HepG2 (cell line): ENCODE measurements around the gene SYVN1. TPM values are rescaled to one million over a fixed set of nuclear protein-coding genes. Genes with fewer than 3 reads are reported as not detected.

Experiments used
- ATF1 ChIP-seq: IDR thresholded peaks from 2 replicates; pipeline ENCODE4 v1.6.1; 2016; ENCODE audit warnings: mild to moderate bottlenecking, control low read depth
- HNRNPH1 ChIP-seq: fragments of 200-400 bp; formaldehyde crosslinking; optimal IDR thresholded peaks from 2 replicates; pipeline ENCODE3; 2017; ENCODE audit warnings: mild to moderate bottlenecking, low read depth, low read length
- HNRNPL ChIP-seq: fragments of 200-400 bp; formaldehyde crosslinking; IDR thresholded peaks from 2 replicates; pipeline ENCODE4 v1.6.1; 2017; ENCODE audit warnings: mild to moderate bottlenecking, low read depth, low read length
- KMT2B ChIP-seq: IDR thresholded peaks from 2 replicates; pipeline ENCODE4 v1.6.1; 2016; ENCODE audit warnings: missing genetic modification reagents, missing compliant biosample characterization
- PPARG ChIP-seq: conservative IDR thresholded peaks from 2 replicates; pipeline ENCODE4 v1.6.1; 2016; ENCODE audit warnings: missing biosample characterization, missing genetic modification reagents
- SATB2 ChIP-seq: sonication (generic); formaldehyde crosslinking; IDR thresholded peaks from 2 replicates; pipeline ENCODE4 v1.5.0; 2020; ENCODE audit warnings: missing genetic modification reagents
- SMAD1 ChIP-seq: sonication (generic); formaldehyde crosslinking; IDR thresholded peaks from 2 replicates; pipeline ENCODE4 v1.4.0; 2020; ENCODE audit warnings: missing genetic modification reagents, low read depth, mild to moderate bottlenecking, borderline replicate concordance
- SMAD3 ChIP-seq: sonication (generic); formaldehyde crosslinking; IDR thresholded peaks from 2 replicates; pipeline ENCODE4 v1.4.0; 2020; ENCODE audit warnings: missing genetic modification reagents
- SSRP1 ChIP-seq: IDR thresholded peaks from 2 replicates; pipeline ENCODE4 v1.6.1; 2016; ENCODE audit warnings: control low read depth
- ZNF224 ChIP-seq: sonication (generic); formaldehyde crosslinking; IDR thresholded peaks from 2 replicates; pipeline ENCODE4 v1.5.0; 2020; ENCODE audit warnings: mild to moderate bottlenecking, missing genetic modification reagents
- ZNF761 ChIP-seq: sonication (generic); formaldehyde crosslinking; conservative IDR thresholded peaks from 2 replicates; pipeline ENCODE4 v1.4.0; 2020; ENCODE audit warnings: mild to moderate bottlenecking, missing genetic modification reagents
- ZNF780A ChIP-seq: sonication (generic); formaldehyde crosslinking; IDR thresholded peaks from 2 replicates; pipeline ENCODE4 v1.8.0; 2022; ENCODE audit warnings: mild to moderate bottlenecking, missing genetic modification reagents, moderate library complexity
- ZZZ3 ChIP-seq: sonication (generic); formaldehyde crosslinking; IDR thresholded peaks from 2 replicates; pipeline ENCODE4 v1.4.0; 2020; ENCODE audit warnings: missing genetic modification reagents, mild to moderate bottlenecking, borderline replicate concordance
- polyA plus RNA-seq, 8 experiments: library from polyadenylated mRNA; depleted of rRNA in 3 of 8; stranded (reverse) in 7 of 8; unstranded in 1 of 8; fragments of >200 nt; fragmentation: Illumina TruSeq in 4 of 8; extraction: Trizol in 4 of 8; gene quantifications; 2 replicates each; pipeline versions ENCODE4 v1.2.1 to v1.2.3, GENCODE V29; 2011 to 2016; ENCODE audit warnings: low read depth in 4 of 8, missing spikeins in 1 of 8, mixed read lengths in 1 of 8; ENCODE audit not compliant: insufficient read depth in 1 of 8
- total RNA-seq, 5 experiments: library from RNA; depleted of rRNA; stranded (reverse); fragments of >200 nt; fragmentation: Illumina TruSeq; extraction: Trizol; gene quantifications; 2 replicates each; pipeline ENCODE4 v1.2.3, GENCODE V29; 2016; ENCODE audit warnings: low read depth in 1 of 5
- TF ChIP-seq, protein P1 (sequence below): sonication (generic); formaldehyde crosslinking; conservative IDR thresholded peaks from 2 replicates; pipeline ENCODE4 v1.8.0; 2022; ENCODE audit warnings: low read depth, missing genetic modification reagents
- TF ChIP-seq, protein P2 (sequence below), 2 experiments: IDR thresholded peaks; 2 replicates each; pipeline ENCODE4 v1.6.1; 2011 to 2012; ENCODE audit warnings: low read length in 2 of 2, borderline replicate concordance in 1 of 2, low read depth in 1 of 2, mild to moderate bottlenecking in 1 of 2, moderate library complexity in 1 of 2
- TF ChIP-seq, protein P3 (sequence below): sonication (generic); formaldehyde crosslinking; IDR thresholded peaks from 2 replicates; pipeline ENCODE4 v1.5.0; 2020; ENCODE audit warnings: missing genetic modification reagents, mild to moderate bottlenecking, borderline replicate concordance
- TF ChIP-seq, protein P4 (sequence below): IDR thresholded peaks from 2 replicates; pipeline ENCODE4 v1.6.1; 2016; ENCODE audit warnings: missing compliant biosample characterization, missing genetic modification reagents, borderline replicate concordance
- TF ChIP-seq, protein P5 (sequence below): sonication (generic); formaldehyde crosslinking; IDR thresholded peaks from 2 replicates; pipeline ENCODE4 v1.9.0; 2022; ENCODE audit warnings: low read depth, missing genetic modification reagents

Gene SYVN1
- total and polyA plus RNA-seq, 2 of the 13 experiments (the other 11 are each of a cell fraction or from before 2014, with no cell fraction given), result 10.3 to 22.5 TPM

DNA sequence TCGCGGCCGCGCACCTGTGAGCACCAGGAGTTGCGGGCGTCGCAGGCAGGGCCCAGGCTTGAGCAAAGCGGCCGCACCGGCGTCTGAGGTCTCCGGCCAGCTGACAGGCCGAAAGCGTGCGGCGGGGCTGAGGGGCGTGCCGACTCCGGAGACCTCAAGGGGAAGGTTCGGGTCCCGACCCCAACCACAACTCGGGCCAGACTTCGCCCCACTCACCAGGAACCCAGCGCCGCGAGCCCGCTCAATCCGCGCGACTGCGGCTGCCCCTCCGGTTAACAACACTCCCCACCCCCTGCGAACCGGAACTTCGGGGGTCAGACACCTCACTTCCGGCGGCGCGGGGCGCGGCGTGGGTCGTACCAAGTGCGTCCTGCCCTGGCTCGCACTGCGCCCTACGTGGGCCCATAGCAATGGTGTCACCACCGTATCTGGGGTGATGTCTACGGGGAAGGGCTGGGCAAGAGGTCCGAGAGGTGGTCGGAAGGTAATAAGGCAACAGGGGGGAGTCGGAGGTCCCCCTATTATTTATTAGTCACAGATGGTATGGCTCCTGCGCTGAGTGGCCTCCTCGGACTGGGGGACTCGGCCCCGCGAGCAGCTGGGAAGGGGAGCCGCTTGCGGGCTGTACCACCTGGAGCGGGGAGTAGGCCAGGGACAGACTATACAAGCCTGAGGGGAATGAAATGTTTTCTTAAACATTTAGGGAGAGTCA, at the start of gene SYVN1 (continued):
- TF ChIP-seq, protein P1, sequence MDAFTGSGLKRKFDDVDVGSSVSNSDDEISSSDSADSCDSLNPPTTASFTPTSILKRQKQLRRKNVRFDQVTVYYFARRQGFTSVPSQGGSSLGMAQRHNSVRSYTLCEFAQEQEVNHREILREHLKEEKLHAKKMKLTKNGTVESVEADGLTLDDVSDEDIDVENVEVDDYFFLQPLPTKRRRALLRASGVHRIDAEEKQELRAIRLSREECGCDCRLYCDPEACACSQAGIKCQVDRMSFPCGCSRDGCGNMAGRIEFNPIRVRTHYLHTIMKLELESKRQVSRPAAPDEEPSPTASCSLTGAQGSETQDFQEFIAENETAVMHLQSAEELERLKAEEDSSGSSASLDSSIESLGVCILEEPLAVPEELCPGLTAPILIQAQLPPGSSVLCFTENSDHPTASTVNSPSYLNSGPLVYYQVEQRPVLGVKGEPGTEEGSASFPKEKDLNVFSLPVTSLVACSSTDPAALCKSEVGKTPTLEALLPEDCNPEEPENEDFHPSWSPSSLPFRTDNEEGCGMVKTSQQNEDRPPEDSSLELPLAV (CRISPR knock-in tag), result no peak
- TF ChIP-seq SATB2 (CRISPR knock-in tag), result peak; percentile 52; the same call in 1 of the 2 replicates
- TF ChIP-seq, protein P2, sequence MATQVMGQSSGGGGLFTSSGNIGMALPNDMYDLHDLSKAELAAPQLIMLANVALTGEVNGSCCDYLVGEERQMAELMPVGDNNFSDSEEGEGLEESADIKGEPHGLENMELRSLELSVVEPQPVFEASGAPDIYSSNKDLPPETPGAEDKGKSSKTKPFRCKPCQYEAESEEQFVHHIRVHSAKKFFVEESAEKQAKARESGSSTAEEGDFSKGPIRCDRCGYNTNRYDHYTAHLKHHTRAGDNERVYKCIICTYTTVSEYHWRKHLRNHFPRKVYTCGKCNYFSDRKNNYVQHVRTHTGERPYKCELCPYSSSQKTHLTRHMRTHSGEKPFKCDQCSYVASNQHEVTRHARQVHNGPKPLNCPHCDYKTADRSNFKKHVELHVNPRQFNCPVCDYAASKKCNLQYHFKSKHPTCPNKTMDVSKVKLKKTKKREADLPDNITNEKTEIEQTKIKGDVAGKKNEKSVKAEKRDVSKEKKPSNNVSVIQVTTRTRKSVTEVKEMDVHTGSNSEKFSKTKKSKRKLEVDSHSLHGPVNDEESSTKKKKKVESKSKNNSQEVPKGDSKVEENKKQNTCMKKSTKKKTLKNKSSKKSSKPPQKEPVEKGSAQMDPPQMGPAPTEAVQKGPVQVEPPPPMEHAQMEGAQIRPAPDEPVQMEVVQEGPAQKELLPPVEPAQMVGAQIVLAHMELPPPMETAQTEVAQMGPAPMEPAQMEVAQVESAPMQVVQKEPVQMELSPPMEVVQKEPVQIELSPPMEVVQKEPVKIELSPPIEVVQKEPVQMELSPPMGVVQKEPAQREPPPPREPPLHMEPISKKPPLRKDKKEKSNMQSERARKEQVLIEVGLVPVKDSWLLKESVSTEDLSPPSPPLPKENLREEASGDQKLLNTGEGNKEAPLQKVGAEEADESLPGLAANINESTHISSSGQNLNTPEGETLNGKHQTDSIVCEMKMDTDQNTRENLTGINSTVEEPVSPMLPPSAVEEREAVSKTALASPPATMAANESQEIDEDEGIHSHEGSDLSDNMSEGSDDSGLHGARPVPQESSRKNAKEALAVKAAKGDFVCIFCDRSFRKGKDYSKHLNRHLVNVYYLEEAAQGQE (IDR thresholded peaks at IDR 0.05; ENCODE audit: borderline replicate concordance in 1 of 2, low read depth in 1 of 2, low read length in 2 of 2), result 0 out of 4 replicates have a peak, but pooled peaks of 1 of the 2 experiments have one; percentile 10
- no peak for TF ChIP-seq HNRNPH1
- no peak for TF ChIP-seq SMAD1
- TF ChIP-seq, protein P3, sequence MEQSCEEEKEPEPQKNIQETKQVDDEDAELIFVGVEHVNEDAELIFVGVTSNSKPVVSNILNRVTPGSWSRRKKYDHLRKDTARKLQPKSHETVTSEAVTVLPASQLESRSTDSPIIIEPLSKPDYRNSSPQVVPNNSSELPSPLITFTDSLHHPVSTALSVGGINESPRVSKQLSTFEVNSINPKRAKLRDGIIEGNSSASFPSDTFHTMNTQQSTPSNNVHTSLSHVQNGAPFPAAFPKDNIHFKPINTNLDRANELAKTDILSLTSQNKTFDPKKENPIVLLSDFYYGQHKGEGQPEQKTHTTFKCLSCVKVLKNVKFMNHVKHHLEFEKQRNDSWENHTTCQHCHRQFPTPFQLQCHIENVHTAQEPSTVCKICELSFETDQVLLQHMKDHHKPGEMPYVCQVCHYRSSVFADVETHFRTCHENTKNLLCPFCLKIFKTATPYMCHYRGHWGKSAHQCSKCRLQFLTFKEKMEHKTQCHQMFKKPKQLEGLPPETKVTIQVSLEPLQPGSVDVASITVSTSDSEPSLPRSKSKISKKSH, result no peak
- TF ChIP-seq PPARG (CRISPR knock-in tag), result no peak
- TF ChIP-seq, protein P4, sequence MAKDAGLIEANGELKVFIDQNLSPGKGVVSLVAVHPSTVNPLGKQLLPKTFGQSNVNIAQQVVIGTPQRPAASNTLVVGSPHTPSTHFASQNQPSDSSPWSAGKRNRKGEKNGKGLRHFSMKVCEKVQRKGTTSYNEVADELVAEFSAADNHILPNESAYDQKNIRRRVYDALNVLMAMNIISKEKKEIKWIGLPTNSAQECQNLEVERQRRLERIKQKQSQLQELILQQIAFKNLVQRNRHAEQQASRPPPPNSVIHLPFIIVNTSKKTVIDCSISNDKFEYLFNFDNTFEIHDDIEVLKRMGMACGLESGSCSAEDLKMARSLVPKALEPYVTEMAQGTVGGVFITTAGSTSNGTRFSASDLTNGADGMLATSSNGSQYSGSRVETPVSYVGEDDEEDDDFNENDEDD (CRISPR knock-in tag), result peak; percentile 46; the same call in 1 of the 2 replicates
- TF ChIP-seq ATF1 (CRISPR knock-in tag), result peak; percentile 73
- TF ChIP-seq ZNF761 (CRISPR knock-in tag), result no peak; the same call in 1 of the 2 replicates
- 0 out of 2 replicates have a peak, but pooled peaks have one; percentile 40 for TF ChIP-seq HNRNPL
- 0 out of 2 replicates have a peak, but pooled peaks have one; percentile 11 for TF ChIP-seq ZNF780A
- TF ChIP-seq, protein P5, sequence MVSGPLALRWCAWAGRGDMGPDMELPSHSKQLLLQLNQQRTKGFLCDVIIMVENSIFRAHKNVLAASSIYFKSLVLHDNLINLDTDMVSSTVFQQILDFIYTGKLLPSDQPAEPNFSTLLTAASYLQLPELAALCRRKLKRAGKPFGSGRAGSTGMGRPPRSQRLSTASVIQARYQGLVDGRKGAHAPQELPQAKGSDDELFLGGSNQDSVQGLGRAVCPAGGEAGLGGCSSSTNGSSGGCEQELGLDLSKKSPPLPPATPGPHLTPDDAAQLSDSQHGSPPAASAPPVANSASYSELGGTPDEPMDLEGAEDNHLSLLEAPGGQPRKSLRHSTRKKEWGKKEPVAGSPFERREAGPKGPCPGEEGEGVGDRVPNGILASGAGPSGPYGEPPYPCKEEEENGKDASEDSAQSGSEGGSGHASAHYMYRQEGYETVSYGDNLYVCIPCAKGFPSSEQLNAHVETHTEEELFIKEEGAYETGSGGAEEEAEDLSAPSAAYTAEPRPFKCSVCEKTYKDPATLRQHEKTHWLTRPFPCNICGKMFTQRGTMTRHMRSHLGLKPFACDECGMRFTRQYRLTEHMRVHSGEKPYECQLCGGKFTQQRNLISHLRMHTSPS (CRISPR knock-in tag), result no peak
- no peak; the same call in 1 of the 2 replicates for TF ChIP-seq SMAD3 (CRISPR knock-in tag)
- TF ChIP-seq SSRP1 (CRISPR knock-in tag), result 0 out of 2 replicates have a peak, but pooled peaks have one; percentile 30
- TF ChIP-seq ZNF224 (CRISPR knock-in tag), result no peak
- TF ChIP-seq ZZZ3 (CRISPR knock-in tag), result no peak
- TF ChIP-seq KMT2B (CRISPR knock-in tag), result peak; percentile 79
